Mononuclear cell (primary cell): Measurements from ENCODE around the gene ZDHHC21. TPM values are rescaled to one million over a fixed set of nuclear protein-coding genes. Genes with fewer than 3 reads are reported as not detected.

Experiments
- H3K27me3 ChIP-seq: 2 replicates; pipeline ENCODE4 v1.6.0; 2011; ENCODE audit warnings: low read length, control low read depth; ENCODE audit not compliant: insufficient read depth
- H3K4me1 ChIP-seq: 2 replicates; pipeline ENCODE4 v1.5.1; 2011; ENCODE audit warnings: mild to moderate bottlenecking, low read length, control low read depth; ENCODE audit not compliant: insufficient read depth
- H3K4me3 ChIP-seq: 2 replicates; pipeline ENCODE4 v1.5.1; 2011; ENCODE audit warnings: mild to moderate bottlenecking, low read length, moderate library complexity
- H3K9me3 ChIP-seq: 2 replicates; pipeline ENCODE4 v1.5.1; 2011; ENCODE audit warnings: low read depth, mild to moderate bottlenecking, control low read depth, low read length
- total RNA-seq: library from RNA; depleted of rRNA; stranded (reverse); fragments of >200 nt; gene quantifications from one replicate; pipeline ENCODE4 v1.2.3, GENCODE V29; 2012

The ZDHHC21 gene
- total RNA-seq, 1 donor: 7.1 TPM

- H3K4me1 ChIP-seq: no peaks in the 10 kb centered on the region
- no peaks in the 10 kb centered on the region for H3K9me3 ChIP-seq
- no peak overlapping the region for H3K4me3 ChIP-seq
These were observed 31.7 kb downstream of the ZDHHC21 start for GRCh38 chr9:14661421-14662059.

GRCh38 chr9:14660721-14661120 is 32.5 kb downstream of the ZDHHC21 start:
- H3K4me3 ChIP-seq: no peak overlapping the region
- no peaks in the 10 kb centered on the region for H3K4me1 ChIP-seq
- peaks cover 2% of the 10 kb centered on the region for H3K9me3 ChIP-seq
- H3K27me3 ChIP-seq: no peaks in the 10 kb centered on the region

More at GRCh38 chr9:14661421-14662059, 31.7 kb downstream of the ZDHHC21 start:
- no peaks in the 10 kb centered on the region for H3K27me3 ChIP-seq

- peaks cover 26% of the 10 kb centered on the region for H3K9me3 ChIP-seq
- H3K4me1 ChIP-seq: no peaks in the 10 kb centered on the region
- H3K27me3 ChIP-seq: no peaks in the 10 kb centered on the region
- no peak overlapping the region for H3K4me3 ChIP-seq
These were observed 38.3 kb downstream of the ZDHHC21 start for GRCh38 chr9:14654932-14655331.

DNA sequence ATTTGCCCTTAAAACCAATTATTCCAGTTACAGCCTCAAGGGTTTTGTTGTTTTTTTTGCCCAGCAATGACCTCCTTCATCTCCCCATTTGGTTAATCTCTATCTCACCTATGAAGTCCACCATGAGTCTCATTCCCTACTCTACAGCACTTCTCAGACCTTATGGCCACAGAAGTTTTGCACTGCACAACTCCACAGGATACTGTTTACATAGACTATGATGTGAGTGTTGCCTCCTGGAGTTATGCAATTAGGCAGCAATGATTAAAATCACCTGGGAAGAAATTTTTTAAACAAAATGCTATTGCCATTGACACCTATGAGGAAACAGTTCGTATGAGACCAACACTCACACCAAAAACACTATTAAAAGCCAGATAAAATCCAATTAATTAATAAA is 39.7 kb downstream of the ZDHHC21 start:
- Histone ChIP-seq H3K9me3 (peaks cover 26% of the 10 kb centered on the region), H3K4me1 (no peaks in the 10 kb centered on the region), H3K4me3 (no peak overlapping the region), H3K27me3 (no peaks in the 10 kb centered on the region)

- Histone ChIP-seq H3K27me3 (no peaks in the 10 kb centered on the region), H3K4me3 (no peak overlapping the region), H3K9me3 (peaks cover 26% of the 10 kb centered on the region), H3K4me1 (no peaks in the 10 kb centered on the region)
These were observed 40.4 kb downstream of the ZDHHC21 start for GRCh38 chr9:14652729-14653377.

DNA sequence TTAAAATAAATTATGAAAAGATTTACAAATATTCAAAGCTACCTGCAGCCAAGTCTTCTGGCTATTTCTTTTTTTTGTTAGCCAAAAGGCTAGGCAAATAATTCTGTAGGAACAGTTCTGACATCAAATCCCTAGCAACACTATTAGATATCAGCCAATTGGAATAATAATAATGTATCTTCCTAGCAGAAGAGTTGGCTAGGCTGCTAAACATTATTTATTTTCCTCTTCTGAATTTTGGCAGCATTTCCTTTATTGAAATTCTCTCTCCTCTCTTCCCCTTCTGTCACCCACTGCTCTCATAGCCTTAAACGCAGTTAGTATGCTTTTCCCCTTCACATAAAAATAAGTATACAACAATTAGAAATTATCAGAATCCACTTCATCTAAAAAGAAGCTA is 42.6 kb downstream of the ZDHHC21 start:
- no peaks in the 10 kb centered on the region for H3K27me3 ChIP-seq
- H3K4me3 ChIP-seq: no peak overlapping the region
- peaks cover 23% of the 10 kb centered on the region for H3K9me3 ChIP-seq
- no peaks in the 10 kb centered on the region for H3K4me1 ChIP-seq

DNA sequence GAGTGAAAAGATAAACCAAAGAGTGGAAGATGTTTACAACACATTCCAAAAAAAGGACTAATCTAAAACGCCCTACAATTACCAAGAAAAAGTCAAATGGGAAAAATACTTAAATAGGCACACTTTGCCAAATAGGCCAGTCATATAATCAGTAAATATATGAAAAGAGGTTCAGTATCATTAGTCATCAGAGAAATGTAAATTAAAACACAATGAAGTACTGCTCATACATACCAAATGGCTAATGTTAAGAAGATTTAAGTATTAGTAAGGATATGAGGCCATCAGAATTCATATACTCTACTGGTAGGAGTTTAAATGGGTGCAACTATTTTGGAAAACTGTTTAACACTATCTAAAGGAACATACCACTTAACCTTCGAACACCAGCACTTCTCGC is 47.6 kb downstream of the ZDHHC21 start:
- Histone ChIP-seq H3K9me3 (no peaks in the 10 kb centered on the region), H3K4me1 (no peaks in the 10 kb centered on the region), H3K4me3 (no peak overlapping the region), H3K27me3 (no peaks in the 10 kb centered on the region)

- Histone ChIP-seq H3K4me3 (no peak overlapping the region), H3K27me3 (no peaks in the 10 kb centered on the region), H3K4me1 (no peaks in the 10 kb centered on the region), H3K9me3 (no peaks in the 10 kb centered on the region)
These were observed 52.3 kb downstream of the ZDHHC21 start for GRCh38 chr9:14640967-14641366.

GRCh38 chr9:14640294-14640693 is 52.9 kb downstream of the ZDHHC21 start:
- Histone ChIP-seq H3K4me3 (no peak overlapping the region), H3K4me1 (no peaks in the 10 kb centered on the region), H3K9me3 (no peaks in the 10 kb centered on the region), H3K27me3 (no peaks in the 10 kb centered on the region)

GRCh38 chr9:14633906-14634565 is 59.2 kb downstream of the ZDHHC21 start:
- Histone ChIP-seq H3K27me3 (no peaks in the 10 kb centered on the region), H3K4me1 (no peaks in the 10 kb centered on the region), H3K4me3 (no peak overlapping the region), H3K9me3 (no peaks in the 10 kb centered on the region)

DNA sequence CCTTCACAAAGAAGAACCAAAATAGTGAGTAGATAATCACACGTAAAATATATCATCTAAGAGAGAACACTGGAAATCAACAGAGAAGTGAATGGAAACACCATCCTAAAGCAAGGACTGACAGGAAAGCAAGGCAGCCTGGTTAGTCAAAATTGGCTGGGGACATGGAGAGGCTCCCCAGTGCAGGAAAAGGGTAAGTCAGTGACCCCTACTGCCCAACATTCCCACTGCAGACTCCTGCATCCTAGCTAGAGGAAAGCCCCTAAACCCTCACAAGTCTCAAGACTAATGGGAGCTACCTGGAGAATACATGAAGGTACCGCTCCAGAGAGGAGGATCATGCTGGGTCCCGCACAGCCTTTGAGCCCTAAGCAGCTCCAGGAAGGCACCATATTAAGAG is 60.1 kb downstream of the ZDHHC21 start:
- Histone ChIP-seq H3K9me3 (no peaks in the 10 kb centered on the region), H3K4me1 (no peaks in the 10 kb centered on the region), H3K27me3 (no peaks in the 10 kb centered on the region), H3K4me3 (no peak overlapping the region)

GRCh38 chr9:14627513-14627912 is 65.7 kb downstream of the ZDHHC21 start:
- Histone ChIP-seq H3K27me3 (no peaks in the 10 kb centered on the region), H3K4me1 (no peaks in the 10 kb centered on the region), H3K9me3 (no peaks in the 10 kb centered on the region), H3K4me3 (no peak overlapping the region)

- no peaks in the 10 kb centered on the region for H3K9me3 ChIP-seq
- no peaks in the 10 kb centered on the region for H3K27me3 ChIP-seq
- H3K4me1 ChIP-seq: no peaks in the 10 kb centered on the region
- no peak overlapping the region for H3K4me3 ChIP-seq
These were observed 74.3 kb downstream of the ZDHHC21 start for GRCh38 chr9:14618836-14619420.

- H3K4me3 ChIP-seq: no peak overlapping the region
- H3K4me1 ChIP-seq: no peaks in the 10 kb centered on the region
- H3K9me3 ChIP-seq: no peaks in the 10 kb centered on the region
- H3K27me3 ChIP-seq: no peaks in the 10 kb centered on the region
These were observed 76.8 kb downstream of the ZDHHC21 start for GRCh38 chr9:14616188-14616982.

DNA sequence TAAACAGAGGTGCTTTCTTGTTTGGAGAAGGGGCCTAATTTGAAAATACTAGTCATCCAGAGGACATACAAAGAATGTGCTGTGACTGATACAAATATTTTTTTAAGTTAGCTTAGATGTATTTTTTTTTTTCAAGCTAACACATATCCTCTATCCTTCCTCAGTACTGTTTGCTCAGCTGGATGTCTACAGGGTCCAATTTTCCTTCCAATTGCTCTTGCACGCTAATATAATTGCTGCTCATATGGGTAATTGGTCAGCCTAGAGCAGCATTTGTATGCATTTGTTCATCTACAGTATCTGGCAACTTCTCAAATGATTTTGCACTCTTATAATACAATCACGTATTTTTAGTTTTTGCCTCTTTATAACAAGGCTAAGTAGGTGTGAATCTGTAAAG is 84.7 kb downstream of the ZDHHC21 start:
- H3K27me3 ChIP-seq: no peaks in the 10 kb centered on the region
- no peaks in the 10 kb centered on the region for H3K4me1 ChIP-seq
- no peaks in the 10 kb centered on the region for H3K9me3 ChIP-seq
- no peak overlapping the region for H3K4me3 ChIP-seq
